LNCAP (cell line): ENCODE data around the gene FOXP2.

Experiments
- TF ChIP-seq, protein P1 (sequence below): fragments of 450-650 bp; IDR thresholded peaks from 2 replicates; pipeline ENCODE4 v1.5.1; 2017; ENCODE audit warnings: mild to moderate bottlenecking

FOXP2 gene

DNA sequence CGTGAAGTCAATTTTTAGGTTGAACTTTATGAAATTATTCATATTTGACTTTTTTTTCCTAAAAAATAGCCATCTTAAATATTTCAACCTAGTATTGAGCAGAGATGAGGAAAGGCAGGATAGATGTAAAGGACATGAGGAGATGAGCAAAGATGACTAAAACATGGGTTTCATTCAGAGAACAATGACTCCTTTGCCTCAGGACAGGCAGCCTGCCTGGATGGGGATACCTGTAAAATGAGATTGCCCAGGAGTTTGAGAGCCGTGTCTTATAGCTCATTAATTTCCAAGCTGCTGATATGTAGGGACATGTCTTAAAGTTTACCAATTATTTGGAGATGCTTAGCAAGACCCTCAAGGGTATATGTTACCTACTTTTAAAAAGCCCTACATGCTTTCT, 263.5 kb downstream of the FOXP2 start:
- TF ChIP-seq, protein P1, sequence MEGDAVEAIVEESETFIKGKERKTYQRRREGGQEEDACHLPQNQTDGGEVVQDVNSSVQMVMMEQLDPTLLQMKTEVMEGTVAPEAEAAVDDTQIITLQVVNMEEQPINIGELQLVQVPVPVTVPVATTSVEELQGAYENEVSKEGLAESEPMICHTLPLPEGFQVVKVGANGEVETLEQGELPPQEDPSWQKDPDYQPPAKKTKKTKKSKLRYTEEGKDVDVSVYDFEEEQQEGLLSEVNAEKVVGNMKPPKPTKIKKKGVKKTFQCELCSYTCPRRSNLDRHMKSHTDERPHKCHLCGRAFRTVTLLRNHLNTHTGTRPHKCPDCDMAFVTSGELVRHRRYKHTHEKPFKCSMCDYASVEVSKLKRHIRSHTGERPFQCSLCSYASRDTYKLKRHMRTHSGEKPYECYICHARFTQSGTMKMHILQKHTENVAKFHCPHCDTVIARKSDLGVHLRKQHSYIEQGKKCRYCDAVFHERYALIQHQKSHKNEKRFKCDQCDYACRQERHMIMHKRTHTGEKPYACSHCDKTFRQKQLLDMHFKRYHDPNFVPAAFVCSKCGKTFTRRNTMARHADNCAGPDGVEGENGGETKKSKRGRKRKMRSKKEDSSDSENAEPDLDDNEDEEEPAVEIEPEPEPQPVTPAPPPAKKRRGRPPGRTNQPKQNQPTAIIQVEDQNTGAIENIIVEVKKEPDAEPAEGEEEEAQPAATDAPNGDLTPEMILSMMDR, result no peak

DNA sequence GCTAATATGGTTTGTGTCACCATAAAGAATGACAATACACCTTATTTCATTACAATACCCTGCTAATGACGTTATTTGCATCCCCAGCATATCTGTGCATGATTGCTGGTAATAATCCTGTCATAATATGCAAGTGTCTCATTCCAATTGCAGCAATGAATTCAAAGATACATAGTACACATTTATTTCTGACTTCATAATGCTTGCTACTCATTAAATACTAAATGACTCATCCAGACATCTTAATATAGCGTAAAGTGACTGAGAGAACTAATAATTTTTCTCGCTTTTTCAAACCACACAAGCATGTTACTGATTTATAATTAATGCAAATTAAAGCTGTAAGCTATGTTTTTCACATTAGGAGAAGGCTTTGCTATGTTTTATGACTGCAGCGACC, 272.6 kb downstream of the FOXP2 start:
- TF ChIP-seq, protein P1, result no peak

DNA sequence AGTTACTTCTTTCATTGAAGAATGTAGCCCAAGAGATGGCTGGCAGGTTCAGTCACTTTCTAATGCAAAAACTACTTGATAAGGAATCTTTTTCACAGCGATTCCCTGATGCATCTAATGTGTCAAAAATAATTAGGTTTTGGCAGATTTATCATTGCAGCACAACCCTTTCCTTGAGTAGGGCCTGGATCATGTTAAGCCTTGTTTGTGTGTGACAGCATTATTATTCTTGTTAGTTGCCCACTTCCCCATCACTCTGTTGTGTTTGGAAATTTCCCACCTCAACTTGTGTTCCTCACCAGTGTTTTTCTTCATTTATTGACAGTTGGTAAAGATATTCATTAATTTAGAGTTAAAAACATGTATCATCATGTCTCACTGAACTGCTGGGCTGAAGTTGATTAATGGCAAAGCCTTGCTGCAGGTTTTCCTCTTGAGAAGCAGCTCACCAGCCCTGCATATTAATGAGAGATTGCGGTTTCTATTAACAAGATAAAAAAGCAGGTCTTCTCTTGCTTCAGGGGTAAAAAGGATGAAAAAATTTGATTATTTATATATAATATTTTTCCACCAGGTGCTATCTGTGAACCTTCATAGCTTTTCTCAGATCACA, 273.9 kb downstream of the FOXP2 start:
- TF ChIP-seq, protein P1, result no peak

DNA sequence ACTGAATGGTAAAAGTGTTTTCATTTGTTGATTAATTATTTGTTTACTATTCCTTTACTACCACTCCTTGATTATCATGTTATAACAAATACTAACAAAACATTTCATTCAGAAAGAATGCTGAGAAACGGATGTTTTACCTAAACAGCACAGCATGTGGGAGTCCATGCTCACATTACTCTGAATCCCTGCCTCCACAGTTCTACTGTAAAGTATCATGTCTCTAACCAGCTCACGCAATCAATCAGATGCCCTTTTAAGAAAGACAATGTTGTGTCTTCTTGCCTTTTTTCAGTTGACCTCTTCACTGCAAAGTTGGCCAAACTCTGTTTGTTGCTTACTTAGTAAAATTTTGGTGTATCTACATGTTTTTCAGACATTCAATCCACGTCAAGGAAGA, 274.8 kb downstream of the FOXP2 start:
- TF ChIP-seq, protein P1, result no peak

DNA sequence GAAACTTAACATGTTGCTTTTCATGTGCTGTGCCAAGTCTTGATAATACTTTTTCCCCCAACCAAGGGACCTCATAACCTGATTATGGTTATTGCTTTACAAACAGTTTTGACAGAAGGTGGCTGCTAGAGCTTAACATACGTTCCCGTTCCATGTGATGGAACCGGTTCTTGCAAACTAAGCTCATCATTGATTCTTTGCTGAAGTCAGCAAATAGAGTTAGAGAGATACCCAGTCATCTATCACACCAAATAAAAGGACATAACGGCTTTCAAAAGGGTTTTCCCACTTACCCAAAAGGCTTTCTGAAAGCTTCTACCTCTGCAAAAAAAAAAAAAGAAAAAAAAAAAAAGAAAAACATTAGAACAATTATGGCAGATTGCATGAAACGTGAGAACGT, 277.0 kb downstream of the FOXP2 start:
- TF ChIP-seq, protein P1, result no peak

DNA sequence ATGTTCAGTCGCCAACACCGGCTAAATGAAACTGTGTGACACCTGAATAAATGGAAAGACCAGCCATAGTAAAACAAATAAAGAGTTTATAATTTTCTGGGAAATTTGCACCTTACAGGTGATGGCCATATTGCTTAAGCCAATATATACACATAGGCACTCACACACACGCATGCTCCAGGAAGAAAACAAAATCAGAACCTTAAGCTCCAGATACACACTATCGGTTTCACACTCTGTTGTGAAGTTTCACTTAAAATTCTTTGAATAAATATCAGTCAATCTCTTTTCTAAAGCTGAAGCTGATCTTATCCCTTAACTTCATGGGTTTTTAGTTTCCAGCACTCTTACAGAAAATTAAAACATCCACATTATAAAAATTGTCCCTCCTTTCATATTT, 280.6 kb downstream of the FOXP2 start:
- TF ChIP-seq, protein P1, result no peak

DNA sequence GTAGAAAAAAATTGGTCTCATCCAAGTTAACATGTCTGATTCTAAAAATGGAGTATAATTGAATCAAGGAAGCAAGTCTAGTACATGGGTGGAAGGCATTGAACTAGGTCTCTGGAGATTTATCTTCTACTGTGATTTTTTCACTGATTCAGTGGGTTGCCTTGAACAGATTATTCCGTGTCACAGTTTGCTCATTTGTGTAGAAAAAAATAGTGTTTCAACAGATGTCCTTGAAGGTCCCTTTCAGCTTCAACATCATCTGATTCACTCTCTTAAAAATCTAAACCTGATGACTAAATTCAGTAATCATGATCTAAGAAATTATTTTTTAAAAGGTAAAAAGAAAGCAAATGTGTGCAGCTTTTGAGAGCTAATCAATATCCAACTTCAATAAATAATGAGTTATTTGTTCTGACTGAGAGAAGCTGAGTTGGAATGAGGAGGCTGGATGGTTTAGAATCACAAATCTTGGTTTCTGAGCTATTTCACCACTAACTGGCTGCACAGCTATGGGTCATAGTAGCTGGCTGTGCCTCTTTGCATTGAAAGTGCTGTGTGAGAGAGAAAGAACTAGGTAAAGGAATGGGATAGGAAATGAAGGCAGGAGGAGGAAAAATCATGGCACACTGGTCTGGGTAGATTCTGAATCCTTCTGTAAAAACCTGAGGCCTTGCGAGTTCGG, 285.8 kb downstream of the FOXP2 start:
- TF ChIP-seq, protein P1, result no peak

DNA sequence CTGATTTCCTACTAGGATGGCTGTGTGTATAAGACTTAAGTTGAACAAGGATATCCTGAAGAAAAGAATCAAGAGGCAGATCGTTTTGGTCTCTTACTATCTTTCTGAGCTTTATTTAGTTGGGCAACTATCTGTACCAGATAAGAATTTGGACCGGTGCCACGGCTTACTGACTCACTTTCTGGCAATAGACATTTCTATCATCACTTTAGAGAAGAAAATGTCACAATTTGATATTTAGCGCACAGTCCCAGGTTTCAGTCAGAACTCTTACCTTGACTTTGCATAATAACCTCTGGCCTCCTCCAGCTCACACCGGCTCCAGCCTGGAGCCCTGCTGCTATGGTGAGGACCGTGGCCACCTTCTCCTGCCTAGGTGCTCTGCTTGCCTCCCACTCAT, 289.1 kb downstream of the FOXP2 start:
- TF ChIP-seq, protein P1, result no peak
